GM08714 (cell line): ENCODE results near the gene MCTP1.

Experiments
- H3K4me3 ChIP-seq: fragments of 200-500 bp; sonication (Bioruptor generic); 2 replicates; pipeline ENCODE4 v1.5.1; 2014; ENCODE audit warnings: mild to moderate bottlenecking, low read length, inconsistent platforms
- ZNF274 ChIP-seq: IDR thresholded peaks from 2 replicates; pipeline ENCODE4 v1.6.1; 2012; ENCODE audit warnings: mild to moderate bottlenecking, low read depth, low read length

The MCTP1 gene

DNA sequence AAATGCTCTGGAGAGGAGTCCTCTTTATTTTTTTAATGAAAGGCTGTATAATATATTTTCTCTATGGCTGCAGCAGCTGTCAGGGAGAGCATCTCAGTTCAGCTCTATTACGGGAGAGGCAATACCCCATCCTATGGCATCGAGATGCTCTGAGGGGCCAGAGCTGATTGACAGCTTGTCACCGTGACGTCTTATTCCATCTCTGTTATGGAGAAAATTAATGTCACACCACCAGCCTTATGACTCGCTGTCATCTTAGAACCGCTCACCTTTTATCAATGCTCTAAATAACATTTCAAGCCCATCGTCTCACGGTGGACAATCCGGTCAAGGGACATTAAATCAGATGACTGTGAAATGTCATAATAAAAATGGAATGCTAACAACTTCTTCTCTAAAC, 392.9 kb downstream of the MCTP1 start:
- no peak for TF ChIP-seq ZNF274
- H3K4me3 ChIP-seq: no peak overlapping the region

DNA sequence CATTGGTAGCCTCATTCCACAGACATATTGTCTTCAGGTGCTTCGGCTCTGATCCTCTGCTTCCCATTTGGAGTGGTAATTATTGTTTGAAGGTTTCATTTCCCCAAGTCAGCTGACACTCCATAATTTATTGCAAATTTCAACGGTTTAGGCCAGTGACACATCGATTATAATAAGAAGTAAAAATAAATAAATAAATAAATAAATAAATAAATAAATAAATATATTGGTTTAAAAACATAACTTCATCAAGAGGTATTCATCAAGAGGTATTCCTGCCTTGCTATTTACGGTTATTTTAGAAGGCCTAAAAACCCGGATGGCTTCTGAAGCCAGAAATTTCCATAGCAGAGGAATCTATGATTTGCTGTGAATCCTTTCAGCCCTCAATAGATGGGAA, 393.3 kb downstream of the MCTP1 start:
- no peak overlapping the region for H3K4me3 ChIP-seq
- TF ChIP-seq ZNF274: no peak

DNA sequence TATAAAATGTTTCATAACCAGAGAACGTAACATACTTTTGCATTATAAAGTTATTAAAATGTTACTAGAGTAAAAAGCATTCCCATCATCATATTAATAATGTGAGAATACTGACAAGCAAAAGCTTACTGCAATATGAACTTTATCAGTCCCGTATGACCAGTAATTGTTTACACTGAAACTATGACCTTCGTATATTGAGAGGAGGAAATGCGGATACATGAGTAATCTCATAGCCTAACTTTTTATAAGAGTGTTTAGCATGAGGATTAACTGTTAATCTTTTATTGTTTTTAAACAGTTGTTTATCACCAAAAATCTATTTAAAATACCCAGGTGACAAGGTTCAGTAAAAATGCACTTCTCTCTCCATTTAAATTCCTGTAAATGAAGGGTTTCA, 394.0 kb downstream of the MCTP1 start:
- TF ChIP-seq ZNF274: no peak
- no peak overlapping the region for H3K4me3 ChIP-seq

DNA sequence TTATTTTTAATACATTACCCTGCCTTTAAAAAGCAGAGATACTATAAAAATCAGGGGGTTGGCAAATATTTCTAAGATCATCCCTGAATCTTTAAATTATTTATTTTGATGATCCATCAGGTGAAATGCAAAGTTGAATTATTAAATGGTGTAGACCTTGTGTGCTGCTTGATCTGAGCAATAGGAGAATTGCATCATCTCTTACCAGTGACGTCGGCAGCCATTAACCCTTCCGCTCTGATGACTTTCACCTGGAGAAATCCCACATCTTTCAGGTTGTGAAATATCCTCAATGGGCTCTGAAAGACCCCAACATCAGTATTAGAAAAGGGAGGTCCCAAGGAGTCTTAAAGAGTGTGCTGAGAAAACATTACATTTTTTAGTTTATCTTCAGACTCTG, 396.2 kb downstream of the MCTP1 start:
- TF ChIP-seq ZNF274: no peak
- H3K4me3 ChIP-seq: no peak overlapping the region

DNA sequence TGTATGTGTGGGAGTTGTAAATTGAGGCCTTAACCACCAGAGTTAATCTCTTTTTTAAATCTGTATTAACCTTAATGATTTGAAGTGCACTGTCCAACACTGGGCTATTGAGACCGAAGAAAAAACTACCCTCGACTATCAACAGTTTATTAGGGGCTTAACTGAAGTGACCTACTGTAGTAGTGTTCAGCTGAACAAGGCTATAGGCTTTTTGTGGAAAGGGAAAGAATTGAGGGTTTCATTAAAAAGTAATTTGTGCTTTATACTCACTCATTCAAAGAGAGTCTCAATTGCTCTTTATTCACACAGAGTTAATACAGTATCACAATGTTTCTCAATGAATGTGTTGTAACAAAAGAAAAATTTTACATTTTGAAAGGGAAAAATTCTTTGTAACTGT, 399.0 kb downstream of the MCTP1 start:
- no peak for TF ChIP-seq ZNF274
- no peak overlapping the region for H3K4me3 ChIP-seq

DNA sequence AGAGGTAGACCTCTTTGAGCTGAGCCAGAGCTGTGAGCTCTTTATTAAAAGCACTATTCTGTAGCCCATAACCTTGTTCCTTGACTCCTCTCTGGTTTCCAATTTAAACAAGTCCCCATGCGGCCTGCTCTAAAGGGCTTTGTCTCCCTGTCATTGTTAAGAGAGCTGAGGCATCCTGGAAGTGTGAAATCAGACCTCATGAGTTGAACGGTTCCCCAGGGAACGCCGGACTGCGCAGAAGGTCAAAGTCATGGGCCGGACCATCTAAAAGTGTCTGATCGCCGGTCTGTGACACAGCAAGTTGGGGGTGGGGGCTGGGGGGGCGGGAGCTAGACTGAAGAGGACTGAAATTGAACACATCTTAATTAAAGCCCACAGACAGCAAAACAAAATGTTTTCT, 400.6 kb downstream of the MCTP1 start:
- no peak for TF ChIP-seq ZNF274
- H3K4me3 ChIP-seq: no peak overlapping the region

DNA sequence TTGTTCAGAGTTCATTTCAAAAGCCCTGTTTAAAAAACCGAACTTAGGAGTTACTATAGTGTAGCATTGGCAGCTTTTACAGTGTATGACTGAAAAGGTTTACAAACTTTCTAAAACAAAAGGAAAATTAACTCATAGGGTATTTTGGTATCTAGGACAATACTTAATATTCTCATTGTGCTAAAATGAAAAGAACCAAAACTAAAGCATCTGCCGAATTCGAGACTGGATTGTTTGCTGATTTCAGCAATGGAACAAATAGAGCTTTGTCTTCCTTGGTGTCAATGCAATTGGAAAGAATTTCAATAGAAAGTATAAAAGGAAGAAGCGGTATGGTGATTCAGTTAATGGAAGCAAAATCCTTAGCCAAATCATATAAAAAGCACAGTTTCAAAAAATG, 412.4 kb downstream of the MCTP1 start:
- H3K4me3 ChIP-seq: no peak overlapping the region
- TF ChIP-seq ZNF274: no peak

DNA sequence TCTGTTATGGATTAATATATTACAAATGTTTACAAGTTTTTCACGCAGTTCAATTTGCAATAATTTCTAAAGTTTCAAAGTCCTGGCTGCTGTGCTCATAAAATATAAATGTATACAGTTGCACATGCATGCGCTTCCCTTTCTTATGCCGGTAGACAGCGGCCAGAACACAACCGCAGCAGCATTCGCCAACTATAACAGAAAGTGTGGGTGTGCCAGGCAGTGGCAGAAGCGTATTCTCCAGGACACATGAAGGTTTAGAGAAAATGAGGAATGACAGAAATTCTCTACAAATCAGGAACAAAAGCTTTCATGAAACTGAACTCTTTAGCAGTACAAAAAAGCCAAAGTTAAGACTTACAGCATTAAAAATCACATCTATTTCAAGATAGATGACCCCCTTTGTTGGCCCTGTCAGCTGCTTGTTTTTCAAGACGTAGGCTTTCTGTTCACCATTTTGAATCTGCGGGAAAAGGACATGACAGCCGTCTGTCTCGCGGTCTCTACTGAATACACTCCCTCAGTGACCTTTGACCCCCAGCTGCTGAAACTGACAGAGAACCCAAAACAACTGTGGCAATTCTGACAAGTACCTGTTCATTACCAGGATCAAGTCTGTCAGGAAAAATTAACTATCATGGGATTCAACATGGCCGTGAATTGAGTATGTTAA, 414.2 kb downstream of the MCTP1 start:
- H3K4me3 ChIP-seq: no peak overlapping the region
- TF ChIP-seq ZNF274: no peak

DNA sequence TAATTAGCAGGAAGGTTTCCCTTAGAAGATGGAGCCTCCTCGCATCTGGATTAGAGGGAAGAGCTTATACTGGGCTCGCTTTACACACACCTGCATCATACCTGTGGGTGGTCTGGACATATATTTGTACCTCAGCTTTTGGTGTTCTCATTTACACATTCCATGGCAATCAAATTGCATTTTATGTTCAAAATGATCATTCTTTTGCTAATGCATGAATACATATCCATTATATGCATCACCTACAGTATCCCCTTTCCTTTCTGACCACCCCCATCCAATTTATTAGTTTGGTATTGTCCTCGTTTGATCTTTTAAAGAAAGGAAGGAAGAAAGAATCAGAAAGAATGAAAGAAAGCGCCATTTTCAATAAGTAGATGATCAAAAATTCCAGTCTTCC, 415.0 kb downstream of the MCTP1 start:
- TF ChIP-seq ZNF274: no peak

DNA sequence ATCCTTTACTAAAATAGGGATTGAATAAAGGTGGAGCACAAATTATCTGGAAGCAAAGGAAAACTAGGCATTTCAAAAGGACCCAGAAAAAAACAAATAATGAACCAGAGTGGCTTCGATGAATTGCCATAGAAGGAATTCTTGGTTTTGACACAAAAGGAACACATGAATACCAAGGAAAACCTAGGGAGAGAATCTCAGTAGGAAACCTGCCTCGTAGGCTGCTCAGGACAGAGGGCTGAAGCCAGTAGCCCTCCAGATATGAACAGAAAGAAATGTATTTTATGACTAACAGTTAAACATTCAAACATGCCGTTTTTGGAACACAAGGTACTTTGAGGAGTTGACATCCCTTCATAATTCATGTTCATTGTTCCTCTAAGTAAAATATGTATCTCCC, 420.9 kb downstream of the MCTP1 start:
- TF ChIP-seq ZNF274: no peak
- H3K4me3 ChIP-seq: no peak overlapping the region

More for the DNA sequence above, 415.0 kb downstream of the MCTP1 start:
- H3K4me3 ChIP-seq: no peak overlapping the region

DNA sequence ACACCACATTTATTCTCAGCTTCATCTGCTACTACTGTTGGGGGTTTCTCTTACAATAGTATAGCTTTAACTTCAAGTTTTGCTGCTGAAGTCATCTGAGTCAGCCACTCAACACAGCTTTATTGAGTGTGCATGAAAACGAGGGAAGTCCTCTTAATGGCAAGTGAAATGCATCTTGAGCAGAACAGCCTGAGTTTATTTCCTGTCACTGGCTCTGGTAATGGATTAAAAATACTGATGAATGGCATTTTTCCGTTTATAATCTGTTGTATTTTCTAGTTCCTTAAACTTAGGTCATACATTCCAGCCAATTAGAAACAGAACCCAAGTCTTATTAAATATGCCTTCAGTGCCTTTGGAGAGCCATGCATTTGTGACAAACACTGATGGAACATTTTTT, 427.8 kb downstream of the MCTP1 start:
- TF ChIP-seq ZNF274: no peak
- no peak overlapping the region for H3K4me3 ChIP-seq

DNA sequence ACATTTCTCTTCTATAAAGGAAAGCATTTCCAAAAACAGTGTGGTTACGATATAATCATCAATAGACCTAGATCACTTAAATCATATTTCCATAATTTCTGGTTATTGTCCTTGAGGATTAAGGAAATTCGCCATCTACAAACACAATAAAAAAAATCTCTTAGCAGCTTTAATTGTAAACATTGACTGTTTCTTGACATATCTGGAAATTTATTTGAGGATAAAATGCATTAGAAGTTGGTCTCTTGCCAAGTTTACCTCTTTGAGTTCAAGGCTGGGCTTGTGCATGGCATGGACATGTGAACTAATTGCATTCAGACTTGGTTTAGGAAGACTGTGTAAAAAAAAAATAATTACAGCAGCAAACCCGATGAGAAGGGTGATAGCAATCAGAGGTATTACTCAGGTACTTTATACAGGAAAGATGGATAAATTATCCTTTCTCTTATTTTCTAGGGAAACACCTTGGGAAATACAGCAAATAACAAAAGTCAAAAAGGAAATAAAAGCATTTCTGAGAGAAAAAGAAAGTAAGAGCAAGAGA, 428.6 kb downstream of the MCTP1 start:
- no peak overlapping the region for H3K4me3 ChIP-seq
- TF ChIP-seq ZNF274: no peak

DNA sequence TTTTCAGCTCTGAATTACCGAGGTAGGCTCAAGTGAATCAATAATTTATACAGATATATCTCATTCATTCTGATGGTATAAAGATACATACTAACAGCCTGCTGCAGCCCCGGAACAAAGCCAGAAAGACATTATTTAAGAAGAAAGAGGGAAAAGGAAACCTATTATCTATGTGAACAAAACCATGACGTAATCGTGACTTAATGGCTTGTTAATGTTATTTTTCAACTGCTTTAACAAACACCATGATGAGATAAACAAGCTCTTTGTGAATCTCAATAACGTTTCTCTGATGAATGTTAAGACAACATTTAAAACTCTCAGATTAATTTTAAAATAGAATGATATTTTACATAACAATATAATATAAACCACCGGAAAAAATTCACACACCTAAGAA, 429.4 kb downstream of the MCTP1 start:
- TF ChIP-seq ZNF274: no peak
- H3K4me3 ChIP-seq: no peak overlapping the region

DNA sequence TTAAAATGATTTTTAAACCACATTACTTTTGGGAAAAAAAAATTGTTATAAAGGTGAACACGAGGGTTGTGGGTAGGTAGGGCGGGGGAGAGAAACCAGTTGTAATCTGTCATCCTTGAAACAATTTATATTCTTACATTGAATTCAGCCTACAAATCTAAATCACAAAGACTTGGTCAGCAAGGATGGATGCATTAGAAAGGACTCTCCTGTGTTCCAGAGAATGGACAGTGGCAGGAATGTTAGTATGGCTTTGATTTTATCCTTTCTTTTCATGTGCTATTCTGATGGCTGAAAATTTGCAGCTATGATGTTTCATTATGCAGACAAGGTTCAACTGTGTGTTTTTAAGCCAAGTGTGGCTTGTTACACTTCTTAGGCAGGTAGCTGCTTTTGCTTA, 431.8 kb downstream of the MCTP1 start:
- no peak overlapping the region for H3K4me3 ChIP-seq
- TF ChIP-seq ZNF274: no peak

DNA sequence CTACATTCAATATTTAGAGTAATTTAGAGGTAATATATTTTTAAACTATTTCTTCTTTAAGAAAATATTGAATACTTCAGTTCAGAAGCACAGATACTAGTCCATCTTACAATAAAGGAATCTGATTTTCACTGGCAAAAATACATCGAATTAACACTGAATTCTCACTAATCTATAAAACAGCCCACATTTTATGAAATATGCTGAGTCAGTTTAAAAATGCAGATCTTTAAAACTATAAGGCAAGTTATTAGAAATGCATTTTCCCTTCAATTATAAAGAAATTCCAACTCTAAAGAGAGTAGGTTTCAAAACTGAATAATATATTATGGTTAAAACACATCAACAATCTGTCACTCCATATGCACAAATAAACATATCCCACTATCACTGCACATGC, 433.9 kb downstream of the MCTP1 start:
- TF ChIP-seq ZNF274: no peak
- H3K4me3 ChIP-seq: no peak overlapping the region
